ENCODE data around the gene STKLD1. TPM values are rescaled to one million over a fixed set of nuclear protein-coding genes. Genes with fewer than 3 reads are reported as not detected.

STKLD1 gene
- total RNA-seq, 2 experiments from 2014 or later, result 0.59 to 1.0 TPM

DNA sequence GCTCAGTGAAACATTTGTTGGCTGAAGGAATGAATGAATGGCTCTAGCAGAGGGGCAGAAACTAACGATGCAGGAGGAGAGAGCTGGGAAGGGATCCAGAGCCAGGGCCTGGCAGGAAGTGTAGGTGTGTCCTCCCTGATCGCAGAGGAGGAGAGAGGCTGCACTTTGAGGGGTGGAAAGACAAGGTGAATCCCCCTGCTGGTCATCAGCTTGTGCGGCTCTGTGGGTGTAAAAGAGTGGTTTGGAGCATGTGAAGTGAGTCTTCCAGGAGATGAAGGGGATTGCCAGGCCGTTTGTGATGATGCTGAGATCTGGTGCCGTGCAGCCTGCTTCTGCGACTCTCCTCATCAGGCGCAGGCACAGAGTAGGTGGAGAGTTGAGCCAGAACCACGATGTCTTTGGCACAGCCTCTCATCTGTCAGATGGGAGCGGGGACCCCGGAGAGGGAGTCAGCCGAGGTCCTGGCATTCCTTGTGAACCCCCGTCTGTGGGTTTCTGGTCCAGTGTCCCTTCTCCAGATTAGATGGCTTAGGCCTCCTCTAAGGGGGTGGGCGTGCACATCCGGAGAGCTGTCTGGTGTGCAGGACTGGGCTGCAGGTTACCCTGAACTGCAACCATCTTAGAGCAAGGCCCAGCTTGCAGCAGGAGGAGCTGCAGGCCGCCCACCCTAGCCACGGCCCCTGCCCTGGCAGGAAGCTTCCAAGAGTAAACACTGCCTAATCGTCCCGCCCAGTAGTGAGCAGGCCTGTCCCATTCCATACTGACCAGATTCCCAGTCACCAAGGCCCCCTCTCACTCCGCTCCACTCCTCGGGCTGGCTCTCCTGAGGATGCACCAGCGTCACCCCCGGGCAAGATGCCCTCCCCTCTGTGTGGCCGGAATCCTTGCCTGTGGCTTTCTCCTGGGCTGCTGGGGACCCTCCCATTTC is 45.7 kb downstream of the STKLD1 start, which contains the start of gene ADAMTS13:
Gene ADAMTS13 (plus strand): TSS at position 753 of the 928 bp plus-strand sequence. CDS start 77 bp downstream, at position 830.
- H3K9me3 ChIP-seq (ENCODE audit: control insufficient read depth in 1 of 2, insufficient read depth in 1 of 2, low read length in 2 of 2), result peaks cover 0 to 11% of the 10 kb centered on the region in 2 experiments
- no peak within 1 kb of the TSS for H3K4me3 Mint-ChIP-seq
- intact Hi-C loops (cut with DNase I, micrococcal nuclease), result no loop called here
- ChIA-PET POLR2A (interaction anchor here (0.6 kb wide), 1 partner anchor 450 kb away, joined by 3 read pairs; no protein-coding TSS in a partner anchor), CTCF (no interaction called here)
- H3K9me3 Mint-ChIP-seq, result no peaks in the 10 kb centered on the region
- no peak for ATAC-seq (ENCODE audit: poor library complexity)
- DNase-seq, result peak in 3 of 14 experiments; percentile 5 to 67 (median 51)
- peaks cover 13 to 14% of the 10 kb centered on the region in 2 experiments for H3K27me3 ChIP-seq (ENCODE audit: control insufficient read depth in 1 of 2, insufficient read depth in 2 of 2, low read length in 2 of 2)
- peaks cover under 1% of the 10 kb centered on the region for H3K36me3 ChIP-seq (ENCODE audit: insufficient read depth, low read length)
- H3K4me3 ChIP-seq (ENCODE audit: low read length), result no peak within 1 kb of the TSS
- peaks cover 17% of the 10 kb centered on the region for H3K4me1 ChIP-seq (ENCODE audit: insufficient read depth, low read length)
- H3K4me1 Mint-ChIP-seq (ENCODE audit: low read depth), result peaks cover 15% of the 10 kb centered on the region
- H3K36me3 Mint-ChIP-seq (ENCODE audit: low read depth), result peaks cover 10% of the 10 kb centered on the region
- H3K27ac Mint-ChIP-seq, result no peak within 1 kb of the TSS
- TF ChIP-seq, protein P1, sequence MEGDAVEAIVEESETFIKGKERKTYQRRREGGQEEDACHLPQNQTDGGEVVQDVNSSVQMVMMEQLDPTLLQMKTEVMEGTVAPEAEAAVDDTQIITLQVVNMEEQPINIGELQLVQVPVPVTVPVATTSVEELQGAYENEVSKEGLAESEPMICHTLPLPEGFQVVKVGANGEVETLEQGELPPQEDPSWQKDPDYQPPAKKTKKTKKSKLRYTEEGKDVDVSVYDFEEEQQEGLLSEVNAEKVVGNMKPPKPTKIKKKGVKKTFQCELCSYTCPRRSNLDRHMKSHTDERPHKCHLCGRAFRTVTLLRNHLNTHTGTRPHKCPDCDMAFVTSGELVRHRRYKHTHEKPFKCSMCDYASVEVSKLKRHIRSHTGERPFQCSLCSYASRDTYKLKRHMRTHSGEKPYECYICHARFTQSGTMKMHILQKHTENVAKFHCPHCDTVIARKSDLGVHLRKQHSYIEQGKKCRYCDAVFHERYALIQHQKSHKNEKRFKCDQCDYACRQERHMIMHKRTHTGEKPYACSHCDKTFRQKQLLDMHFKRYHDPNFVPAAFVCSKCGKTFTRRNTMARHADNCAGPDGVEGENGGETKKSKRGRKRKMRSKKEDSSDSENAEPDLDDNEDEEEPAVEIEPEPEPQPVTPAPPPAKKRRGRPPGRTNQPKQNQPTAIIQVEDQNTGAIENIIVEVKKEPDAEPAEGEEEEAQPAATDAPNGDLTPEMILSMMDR (IDR thresholded peaks at IDR 0.05), result no peak
- no peak within 1 kb of the TSS for H3K27ac ChIP-seq (ENCODE audit: low read depth in 1 of 2, low read length in 2 of 2)
- H3K27me3 Mint-ChIP-seq, result peaks cover 13% of the 10 kb centered on the region

DNA sequence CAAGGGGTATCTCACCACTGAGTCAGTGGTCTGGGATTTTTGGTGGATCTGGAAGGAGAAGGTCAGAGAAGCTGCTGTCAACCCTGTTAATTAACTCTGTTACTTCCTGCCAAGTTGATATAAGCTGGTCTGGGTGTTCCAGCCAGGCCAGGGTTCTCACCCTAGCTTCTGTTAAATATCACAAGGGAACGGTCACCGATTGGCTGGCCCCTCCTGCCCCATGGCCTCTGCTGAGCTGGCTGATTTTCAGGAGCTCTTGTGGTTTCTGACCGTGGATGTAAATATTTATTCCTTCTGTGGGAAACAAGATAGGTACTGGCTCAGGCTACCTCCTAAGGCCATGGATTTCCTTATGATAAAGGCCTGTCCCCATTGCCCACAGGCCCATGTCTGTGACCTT is 47.0 kb downstream of the STKLD1 start:
- Histone ChIP-seq H3K4me3 (ENCODE audit: low read length) (no peak overlapping the region), H3K27ac (ENCODE audit: low read depth in 1 of 2, low read length in 2 of 2) (no peak overlapping the region), H3K36me3 (ENCODE audit: insufficient read depth, low read length) (no peaks in the 10 kb centered on the region), H3K27me3 (ENCODE audit: control insufficient read depth in 1 of 2, insufficient read depth in 2 of 2, low read length in 2 of 2) (peaks cover 19 to 23% of the 10 kb centered on the region in 2 experiments), H3K9me3 (ENCODE audit: control insufficient read depth in 1 of 2, insufficient read depth in 1 of 2, low read length in 2 of 2) (peaks cover 0 to 14% of the 10 kb centered on the region in 2 experiments), H3K4me1 (ENCODE audit: insufficient read depth, low read length) (peaks cover 13% of the 10 kb centered on the region)
- ChIA-PET POLR2A (no interaction called here), CTCF (no interaction called here)
- Mint-ChIP-seq H3K4me1 (ENCODE audit: low read depth) (peaks cover 15% of the 10 kb centered on the region), H3K27me3 (peaks cover 27% of the 10 kb centered on the region), H3K36me3 (ENCODE audit: low read depth) (no peaks in the 10 kb centered on the region), H3K4me3 (no peak overlapping the region), H3K9me3 (no peaks in the 10 kb centered on the region), H3K27ac (no peak overlapping the region)
- DNase-seq, result no peak
- intact Hi-C loops (cut with DNase I, micrococcal nuclease), result no loop called here
- TF ChIP-seq, protein P1 (IDR thresholded peaks at IDR 0.05), result no peak
- ATAC-seq (ENCODE audit: poor library complexity), result no peak

DNA sequence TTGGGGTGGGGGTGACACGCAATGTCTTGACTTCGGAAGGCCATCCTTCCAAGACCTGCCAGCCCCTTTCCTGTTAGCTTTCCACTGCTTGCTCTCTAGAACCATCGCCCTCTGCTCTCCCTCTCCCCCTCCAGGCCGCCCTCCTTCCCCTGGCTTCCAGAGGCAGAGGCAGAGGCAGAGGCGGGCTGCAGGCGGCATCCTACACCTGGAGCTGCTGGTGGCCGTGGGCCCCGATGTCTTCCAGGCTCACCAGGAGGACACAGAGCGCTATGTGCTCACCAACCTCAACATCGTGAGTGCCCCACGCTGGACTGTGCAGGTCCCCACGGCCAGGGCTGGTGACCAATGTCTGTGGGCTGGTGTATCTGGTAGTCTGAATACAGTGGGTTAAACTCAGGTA is 48.0 kb downstream of the STKLD1 start:
- intact Hi-C loops (cut with DNase I, micrococcal nuclease), result no loop called here
- TF ChIP-seq, protein P1 (IDR thresholded peaks at IDR 0.05), result no peak
- Mint-ChIP-seq H3K4me3 (no peak overlapping the region), H3K36me3 (ENCODE audit: low read depth) (no peaks in the 10 kb centered on the region), H3K9me3 (no peaks in the 10 kb centered on the region), H3K4me1 (ENCODE audit: low read depth) (peaks cover 12% of the 10 kb centered on the region), H3K27ac (no peak overlapping the region), H3K27me3 (peaks cover 27% of the 10 kb centered on the region)
- peaks cover 0 to 15% of the 10 kb centered on the region in 2 experiments for H3K9me3 ChIP-seq (ENCODE audit: control insufficient read depth in 1 of 2, insufficient read depth in 1 of 2, low read length in 2 of 2)
- DNase-seq (no peak), ATAC-seq (ENCODE audit: poor library complexity) (no peak)
- no peaks in the 10 kb centered on the region for H3K36me3 ChIP-seq (ENCODE audit: insufficient read depth, low read length)
- no peak overlapping the region for H3K27ac ChIP-seq (ENCODE audit: low read depth in 1 of 2, low read length in 2 of 2)
- peaks cover 19 to 24% of the 10 kb centered on the region in 2 experiments for H3K27me3 ChIP-seq (ENCODE audit: control insufficient read depth in 1 of 2, insufficient read depth in 2 of 2, low read length in 2 of 2)
- POLR2A ChIA-PET, result no interaction called here
- CTCF ChIA-PET, result no interaction called here
- peaks cover 5% of the 10 kb centered on the region for H3K4me1 ChIP-seq (ENCODE audit: insufficient read depth, low read length)
- no peak overlapping the region for H3K4me3 ChIP-seq (ENCODE audit: low read length)
